SK-N-SH (cell line): ENCODE data around the gene TRAPPC2L. TPM values are rescaled to one million over a fixed set of nuclear protein-coding genes. Genes with fewer than 3 reads are reported as not detected.

Experiments
- CTCF ChIA-PET: fragments of 300-600, 350-600 bp; formaldehyde crosslinking; extraction: SDS; loops from one replicate; lab custom pipeline; 2021; lab: Yijun Ruan, JAX
- POLR2A ChIA-PET: fragments of 350-600 bp; sonication (Branson Sonifier 250); formaldehyde crosslinking; extraction: SDS; loops from one replicate; lab custom pipeline; 2020; ENCODE audit warnings: antibody characterized with exemption, inconsistent platforms; lab: Yijun Ruan, JAX
- DNase-seq: peaks from one replicate; pipeline ENCODE4 v3.0.0; 2012
- H2AFZ ChIP-seq: fragments of 200-600 bp; sonication (generic); 2 replicates; pipeline ENCODE4 v1.8.1; 2016; ENCODE audit warnings: antibody characterized with exemption, mild to moderate bottlenecking, low read depth
- H3F3A ChIP-seq: fragments of 200-600 bp; sonication (generic); replicated peaks from 2 replicates; pipeline ENCODE3; 2016; ENCODE audit warnings: antibody characterized with exemption, mild to moderate bottlenecking; ENCODE audit not compliant: insufficient read depth
- H3K27ac ChIP-seq, 2 experiments: fragments of 200-500 bp in 1 of 2; fragments of 200-600 bp in 1 of 2; sonication (Bioruptor generic) in 1 of 2; sonication (generic), shearing (Covaris generic) in 1 of 2; 2 replicates each; pipeline versions ENCODE4 v1.5.1 to v1.6.1; 2014 to 2016; ENCODE audit warnings: low read depth in 2 of 2, inconsistent platforms in 1 of 2, low read length in 1 of 2, mild to moderate bottlenecking in 1 of 2, mixed read lengths in 1 of 2
- H3K27me3 ChIP-seq: fragments of 200-600 bp; sonication (generic), shearing (Covaris generic); 2 replicates; pipeline ENCODE4 v1.6.1; 2016; ENCODE audit warnings: mixed run types; ENCODE audit not compliant: insufficient read depth
- H3K36me3 ChIP-seq, 2 experiments: fragments of 200-500 bp in 1 of 2; fragments of 200-600 bp in 1 of 2; sonication (Bioruptor generic) in 1 of 2; sonication (generic) in 1 of 2; replicated peaks in 1 of 2; 2 replicates each; pipeline versions ENCODE3 to v1.5.1; 2014 to 2016; ENCODE audit warnings: low read length in 1 of 2, mild to moderate bottlenecking in 1 of 2; ENCODE audit not compliant: insufficient read depth in 2 of 2, control insufficient read depth in 1 of 2
- H3K4me1 ChIP-seq, 2 experiments: fragments of 200-500 bp in 1 of 2; fragments of 200-600 bp in 1 of 2; sonication (Bioruptor generic) in 1 of 2; sonication (generic), shearing (Covaris generic) in 1 of 2; 2 replicates each; pipeline versions ENCODE4 v1.5.1 to v1.6.1; 2014 to 2016; ENCODE audit warnings: low read depth in 1 of 2, low read length in 1 of 2, mixed run types in 1 of 2; ENCODE audit not compliant: insufficient read depth in 2 of 2, control insufficient read depth in 1 of 2
- H3K4me2 ChIP-seq: fragments of 200-600 bp; sonication (generic), shearing (Covaris generic); 2 replicates; pipeline ENCODE4 v1.6.1; 2017; ENCODE audit warnings: mixed run types
- H3K4me3 ChIP-seq, 2 experiments: fragments of 200-500 bp in 1 of 2; fragments of 200-600 bp in 1 of 2; sonication (Bioruptor generic) in 1 of 2; sonication (generic), shearing (Covaris generic) in 1 of 2; 2 replicates each; pipeline versions ENCODE4 v1.5.1 to v1.8.1; 2014 to 2016; ENCODE audit warnings: low read depth in 2 of 2, inconsistent platforms in 1 of 2, low read length in 1 of 2, mild to moderate bottlenecking in 1 of 2, mixed read lengths in 1 of 2, moderate library complexity in 1 of 2
- H3K79me2 ChIP-seq: fragments of 200-600 bp; sonication (generic); 2 replicates; pipeline ENCODE4 v1.8.1; 2017; ENCODE audit warnings: mild to moderate bottlenecking; ENCODE audit not compliant: insufficient read depth
- H3K9ac ChIP-seq: fragments of 200-600 bp; sonication (generic); 2 replicates; pipeline ENCODE4 v1.6.1; 2017; ENCODE audit warnings: mixed run types
- H3K9me2 ChIP-seq: fragments of 200-600 bp; sonication (generic); 2 replicates; pipeline ENCODE4 v1.6.1; 2017; ENCODE audit warnings: mixed run types
- H3K9me3 ChIP-seq: fragments of 200-600 bp; sonication (generic); 2 replicates; pipeline ENCODE4 v1.6.1; 2017; ENCODE audit warnings: mixed run types, mild to moderate bottlenecking, moderate library complexity
- H4K20me1 ChIP-seq: fragments of 200-600 bp; sonication (generic); 2 replicates; pipeline ENCODE4 v1.6.1; 2017; ENCODE audit warnings: mild to moderate bottlenecking, mixed run types; ENCODE audit not compliant: insufficient read depth
- CTCF ChIP-seq: fragments of 200-600 bp; sonication (generic); IDR thresholded peaks from 2 replicates; pipeline ENCODE4 v1.6.1; 2017; ENCODE audit warnings: antibody characterized with exemption, mild to moderate bottlenecking, moderate library complexity
- JUND ChIP-seq: IDR thresholded peaks from 2 replicates; pipeline ENCODE4 v1.4.0; 2012
- MAX ChIP-seq: IDR thresholded peaks from 2 replicates; pipeline ENCODE4 v1.4.0; 2012; ENCODE audit warnings: low read depth
- MXI1 ChIP-seq: IDR thresholded peaks from 2 replicates; pipeline ENCODE4 v1.6.1; 2012; ENCODE audit warnings: mild to moderate bottlenecking, low read depth, low read length, improper control_type of control experiment
- REST ChIP-seq: IDR thresholded peaks from 2 replicates; pipeline ENCODE4 v1.6.1; 2012; ENCODE audit warnings: mild to moderate bottlenecking, low read depth, low read length, moderate library complexity
- SMC3 ChIP-seq: IDR thresholded peaks from 2 replicates; pipeline ENCODE4 v1.6.1; 2012; ENCODE audit warnings: low read depth, low read length, improper control_type of control experiment
- TEAD4 ChIP-seq: IDR thresholded peaks from 2 replicates; pipeline ENCODE4 v1.4.0; 2012; ENCODE audit warnings: mild to moderate bottlenecking, borderline replicate concordance; ENCODE audit not compliant: insufficient read depth
- WGBS: methylation state at CpG from one replicate; pipeline ENCODE4 v1.1.6; 2017; ENCODE audit warnings: low lambda C conversion rate; 5-methylcytosine and 5-hydroxymethylcytosine counted together
- polyA plus RNA-seq, 3 experiments: library from polyadenylated mRNA; depleted of rRNA; stranded (reverse); fragments of >200 nt; gene quantifications; 2 replicates each; pipeline ENCODE4 v1.2.3, GENCODE V29; 2012

Gene TRAPPC2L
- polyA plus RNA-seq, 1 of the 3 experiments (the other 2 are of a cell fraction), result 73.9 TPM

- 94% methylated on average over 20 of the region's 26 CpGs for WGBS
- peaks cover 0 to 32% of the 10 kb centered on the region in 2 experiments for H3K36me3 ChIP-seq
- CTCF ChIA-PET, result interaction anchor here (1.3 to 2.0 kb wide), 2 partner anchors 8 to 50 kb away, joined by 5 to 12 read pairs; partner anchors contain the start of genes GALNS and TRAPPC2L
Measured at GRCh38 chr16:88807626-88808453, 49.1 kb upstream of the TRAPPC2L start.

GRCh38 chr16:88809068-88809675 is 47.8 kb upstream of the TRAPPC2L start:
- ChIA-PET CTCF (interaction anchor here (0.9 to 9.1 kb wide), 5 partner anchors 8 to 360 kb away, joined by 3 to 82 read pairs (median 5); partner anchors contain the start of genes CDH15, GALNS and TRAPPC2L), POLR2A (interaction anchor here (0.9 kb wide), 1 partner anchor 17 kb away, joined by 4 read pairs; no protein-coding TSS in a partner anchor)
- Histone ChIP-seq H3K9me2 (no peaks in the 10 kb centered on the region), H2AFZ (no peak overlapping the region), H3K9me3 (no peaks in the 10 kb centered on the region), H3F3A (peaks cover 25% of the 10 kb centered on the region), H3K4me2 (no peak overlapping the region), H3K27me3 (no peaks in the 10 kb centered on the region), H3K36me3 (peaks cover 0 to 32% of the 10 kb centered on the region in 2 experiments), H4K20me1 (peaks cover 25% of the 10 kb centered on the region), H3K4me1 (peaks cover 10 to 34% of the 10 kb centered on the region in 2 experiments; a peak in 2 of 4 replicates), H3K4me3 (no peak overlapping the region), H3K9ac (no peak overlapping the region), H3K79me2 (peaks cover 25% of the 10 kb centered on the region), H3K27ac (no peak overlapping the region; a peak in 1 of 4 replicates)
- WGBS, result 92% methylated on average over 4 of the region's 10 CpGs
- DNase-seq, result no peak
- TF ChIP-seq CTCF, result no peak
- no peak for TF ChIP-seq SMC3
- TF ChIP-seq JUND, result no peak
- TF ChIP-seq MXI1, result no peak

More at GRCh38 chr16:88807626-88808453, 49.1 kb upstream of the TRAPPC2L start:
- no peak for DNase-seq
- peaks cover 32% of the 10 kb centered on the region for H3K79me2 ChIP-seq
- no peak overlapping the region for H2AFZ ChIP-seq
- no peak overlapping the region for H3K4me2 ChIP-seq
- no peaks in the 10 kb centered on the region for H3K9me2 ChIP-seq
- H3K9ac ChIP-seq, result no peak overlapping the region
- peaks cover 23% of the 10 kb centered on the region for H3F3A ChIP-seq
- no peaks in the 10 kb centered on the region for H3K9me3 ChIP-seq
- no peaks in the 10 kb centered on the region for H3K27me3 ChIP-seq
- H4K20me1 ChIP-seq, result peaks cover 25% of the 10 kb centered on the region
- no peak overlapping the region for H3K4me3 ChIP-seq
- H3K4me1 ChIP-seq, result peaks cover 10 to 34% of the 10 kb centered on the region in 2 experiments; a peak in 2 of 4 replicates
- POLR2A ChIA-PET, result no interaction called here
- no peak overlapping the region for H3K27ac ChIP-seq
- no peak for TF ChIP-seq MAX
- TF ChIP-seq TEAD4, result no peak
- TF ChIP-seq REST, result no peak
- no peak for TF ChIP-seq MXI1
